NK-92 (cell line): ENCODE measurements around the gene GAA.
"Not testable (repeated sequence)": the region's sequence is repeated elsewhere in the genome, so short reads cannot be mapped to it uniquely, and the experiment has no call there.

Experiments
- DNase-seq: peaks from one replicate; lab custom pipeline; 2025; ENCODE audit not compliant: unreplicated experiment; lab: John Stamatoyannopoulos, UW

The GAA gene

GRCh38 chr17:80083136-80083661, 18.2 kb upstream of the GAA start:
- no peak for DNase-seq

GRCh38 chr17:80084773-80085172, 16.6 kb upstream of the GAA start:
- DNase-seq = no peak

DNA sequence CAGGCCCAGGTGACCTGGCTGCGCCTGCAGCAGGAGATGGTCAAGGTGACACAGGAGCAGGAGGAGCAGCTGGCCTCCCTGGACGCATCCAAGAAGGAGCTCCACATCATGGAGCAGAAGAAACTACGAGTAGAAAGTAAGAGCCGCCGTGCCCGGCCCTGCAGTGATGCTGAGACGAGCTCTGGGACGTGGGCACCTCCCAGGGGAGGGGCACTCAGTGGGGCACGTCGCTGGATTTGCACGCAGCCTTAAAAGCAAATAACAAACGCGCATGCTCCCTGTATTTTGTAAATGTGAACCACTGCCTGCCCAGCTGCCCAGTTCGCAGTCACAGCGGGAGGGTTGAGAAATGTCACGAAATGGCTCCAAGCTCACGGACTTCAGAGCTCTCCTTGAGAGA, 15.3 kb upstream of the GAA start:
- DNase-seq = no peak

DNA sequence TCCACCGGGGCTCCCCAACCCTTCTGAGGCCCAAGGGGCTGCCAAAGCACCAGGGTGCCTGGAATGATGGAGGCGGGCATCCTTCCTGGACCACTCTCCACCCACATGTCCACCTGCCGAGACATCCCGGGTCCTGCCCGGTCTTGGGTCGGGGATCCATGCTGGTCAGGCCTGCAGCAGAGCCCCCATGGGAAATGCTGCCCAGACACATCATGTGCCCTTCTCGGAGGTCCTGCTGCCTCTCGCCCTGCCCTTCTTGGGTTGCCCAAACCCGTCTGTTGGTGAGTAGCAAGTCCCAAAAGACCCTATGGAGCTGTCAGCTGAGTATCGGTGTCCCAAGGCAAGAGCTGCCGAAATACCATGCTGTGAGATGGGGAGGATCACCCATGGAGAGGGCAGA, 14.8 kb upstream of the GAA start:
- no peak for DNase-seq

GRCh38 chr17:80087346-80088265, 13.8 kb upstream of the GAA start:
- DNase-seq = no peak

DNA sequence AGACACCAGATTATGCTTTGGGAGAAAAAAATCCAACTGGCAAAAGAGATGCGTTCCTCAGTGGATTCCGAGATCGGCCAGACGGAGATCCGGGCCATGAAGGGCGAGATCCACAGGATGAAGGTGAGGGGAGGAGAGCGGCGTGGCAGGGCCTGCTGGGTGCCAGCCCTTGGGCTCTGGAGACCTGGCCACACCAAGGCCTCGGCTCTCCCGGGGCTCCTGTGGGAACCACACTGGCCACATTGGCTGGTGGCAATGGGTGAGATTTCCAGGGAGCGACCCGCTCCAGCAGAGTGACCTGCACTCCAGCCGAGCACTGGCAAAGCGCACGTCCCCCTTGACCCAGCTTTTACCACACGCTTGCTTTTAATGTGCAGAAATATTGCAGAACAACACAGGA, 11.6 kb upstream of the GAA start:
- no peak for DNase-seq

GRCh38 chr17:80090164-80090563, 11.2 kb upstream of the GAA start:
- DNase-seq = not testable (repeated sequence)

- no peak for DNase-seq
These were observed 10.0 kb upstream of the GAA start for GRCh38 chr17:80091376-80091775.

DNA sequence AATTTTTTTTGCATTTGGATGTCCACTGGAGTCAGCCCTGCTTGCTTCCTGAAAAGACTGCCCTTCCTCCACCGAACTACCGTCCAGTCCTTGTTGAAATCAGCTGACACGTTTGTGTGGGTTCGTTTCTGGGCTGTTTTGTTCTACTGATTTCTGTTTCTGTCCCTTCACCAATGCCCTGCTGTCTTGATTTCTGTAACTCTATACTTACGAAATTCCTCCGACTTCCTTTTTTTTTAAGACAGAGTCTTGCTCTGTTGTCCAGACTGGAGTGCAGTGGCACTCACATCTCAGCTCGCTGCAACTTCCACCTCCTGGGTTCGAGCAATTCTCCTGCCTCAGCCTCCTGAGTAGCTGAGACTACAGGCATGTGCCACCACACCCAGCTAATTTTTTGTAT, 8.4 kb upstream of the GAA start:
- DNase-seq = no peak

GRCh38 chr17:80095038-80095843, 6.1 kb upstream of the GAA start:
- no peak for DNase-seq

DNA sequence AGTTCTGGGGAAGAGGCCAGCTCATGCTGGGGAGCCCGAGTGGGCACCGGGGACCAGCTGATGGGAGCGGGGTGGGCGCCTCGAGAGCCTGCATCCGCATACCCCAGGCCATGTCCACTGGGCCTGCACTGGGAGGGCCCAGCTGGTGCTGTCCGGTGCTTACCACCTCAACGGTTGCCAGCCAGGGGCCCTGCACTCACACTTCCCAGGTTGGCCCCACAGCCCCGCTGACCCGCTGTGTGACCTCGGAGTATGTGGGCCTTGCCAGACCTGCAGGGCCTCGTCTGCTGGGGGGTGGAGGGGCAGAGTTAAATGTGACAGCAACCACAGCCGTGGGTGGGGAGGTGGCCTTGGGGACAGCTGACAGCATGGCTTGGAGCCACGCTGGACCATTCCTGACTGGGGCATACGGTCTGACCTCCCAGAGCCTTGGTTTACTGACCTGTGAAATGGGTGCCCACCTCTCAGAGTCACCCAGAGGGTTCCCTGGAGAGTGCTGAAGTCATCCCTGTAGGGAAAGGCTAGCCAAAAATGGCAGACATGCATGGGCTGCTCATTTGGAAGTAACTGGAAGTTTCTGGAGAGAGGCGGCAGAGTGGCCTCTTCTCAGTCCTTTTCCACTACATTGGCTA, 5.4 kb upstream of the GAA start:
- DNase-seq = no peak

GRCh38 chr17:80096561-80097021, 4.8 kb upstream of the GAA start:
- DNase-seq = no peak

GRCh38 chr17:80097127-80097621, 4.2 kb upstream of the GAA start:
- no peak for DNase-seq

GRCh38 chr17:80097844-80098691, 3.3 kb upstream of the GAA start:
- DNase-seq = no peak

DNA sequence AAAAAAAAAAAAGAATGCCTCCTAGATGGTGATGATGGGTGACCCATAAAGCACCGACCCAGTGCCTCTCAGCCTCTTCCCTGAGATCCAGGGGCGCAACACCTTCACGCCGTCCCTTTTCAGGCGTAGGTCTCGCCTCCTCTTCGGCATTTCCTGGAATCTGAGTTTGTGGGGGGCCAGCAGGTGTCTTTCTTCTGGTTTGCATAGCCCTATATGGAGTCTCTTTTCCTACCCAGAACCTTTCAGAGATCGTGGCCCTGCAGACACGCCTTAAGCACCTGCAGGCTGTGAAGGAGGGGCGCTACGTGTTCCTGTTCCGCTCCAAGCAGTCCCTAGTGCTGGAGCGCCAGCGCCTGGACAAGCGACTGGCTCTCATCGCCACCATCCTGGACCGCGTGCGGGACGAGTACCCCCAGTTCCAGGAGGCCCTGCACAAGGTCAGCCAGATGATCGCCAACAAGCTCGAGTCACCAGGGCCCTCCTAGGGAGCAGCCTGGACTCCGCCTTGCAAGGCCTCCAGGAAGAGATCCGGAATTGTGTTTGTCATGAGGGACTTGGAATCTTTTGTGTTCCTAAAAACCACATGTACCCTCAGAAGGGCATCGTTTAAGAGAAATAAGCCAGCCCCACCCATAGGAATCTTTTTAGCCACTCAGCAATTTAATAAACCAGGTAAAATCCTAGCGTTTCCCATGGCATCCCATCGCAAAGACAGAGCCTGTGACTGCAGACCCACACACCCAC, 1.9 kb upstream of the GAA start:
- DNase-seq = no peak

DNA sequence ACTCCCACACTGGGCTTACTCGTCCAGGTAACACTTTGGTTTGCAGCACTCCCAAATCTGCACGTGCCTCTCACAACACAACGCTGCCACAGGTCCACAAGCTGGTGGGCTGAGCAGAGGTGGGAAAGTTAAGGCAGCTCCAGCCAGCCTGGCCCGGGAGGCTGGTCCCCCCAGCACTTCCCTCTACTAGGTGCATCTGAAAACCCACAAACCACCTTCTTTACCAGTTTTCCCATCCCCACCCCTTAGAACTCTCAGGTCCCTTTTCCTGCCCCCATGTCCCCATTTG, 1.4 kb upstream of the GAA start:
- no peak for DNase-seq

- no peak for DNase-seq
These were observed 724 bp downstream of the GAA start for GRCh38 chr17:80101946-80102663.

DNA sequence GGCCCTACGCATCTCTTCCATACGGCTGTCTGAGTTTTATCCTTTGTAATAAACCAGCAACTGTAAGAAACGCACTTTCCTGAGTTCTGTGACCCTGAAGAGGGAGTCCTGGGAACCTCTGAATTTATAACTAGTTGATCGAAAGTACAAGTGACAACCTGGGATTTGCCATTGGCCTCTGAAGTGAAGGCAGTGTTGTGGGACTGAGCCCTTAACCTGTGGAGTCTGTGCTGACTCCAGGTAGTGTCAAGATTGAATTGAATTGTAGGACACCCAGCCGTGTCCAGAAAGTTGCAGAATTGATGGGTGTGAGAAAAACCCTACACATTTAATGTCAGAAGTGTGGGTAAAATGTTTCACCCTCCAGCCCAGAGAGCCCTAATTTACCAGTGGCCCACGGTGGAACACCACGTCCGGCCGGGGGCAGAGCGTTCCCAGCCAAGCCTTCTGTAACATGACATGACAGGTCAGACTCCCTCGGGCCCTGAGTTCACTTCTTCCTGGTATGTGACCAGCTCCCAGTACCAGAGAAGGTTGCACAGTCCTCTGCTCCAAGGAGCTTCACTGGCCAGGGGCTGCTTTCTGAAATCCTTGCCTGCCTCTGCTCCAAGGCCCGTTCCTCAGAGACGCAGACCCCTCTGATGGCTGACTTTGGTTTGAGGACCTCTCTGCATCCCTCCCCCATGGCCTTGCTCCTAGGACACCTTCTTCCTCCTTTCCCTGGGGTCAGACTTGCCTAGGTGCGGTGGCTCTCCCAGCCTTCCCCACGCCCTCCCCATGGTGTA, 1.5 kb downstream of the GAA start:
- no peak for DNase-seq
